ENCODE measurements around the gene MYO10. TPM values are rescaled to one million over a fixed set of nuclear protein-coding genes. Genes with fewer than 3 reads are reported as not detected.

MYO10 gene
- total RNA-seq, 4 donors from 2014 or later = 51.6 to 190 (median 72.9) TPM

GRCh38 chr5:16963821-16964220 lies 27.7 kb upstream of the MYO10 start:
- DNase-seq = no peak
- H3K27ac ChIP-seq = no peak overlapping the region
- in situ Hi-C loops (cut with MboI; ENCODE audit: low pct_ligation_motif_present in 1 of 4, low pct_unique_long_range_greater_than_20kb in 1 of 4, low sequenced_read_pairs in 3 of 4) = no loop called here
- H3K36me3 ChIP-seq = no peaks in the 10 kb centered on the region
- TF ChIP-seq POLR2AphosphoS5 (IDR thresholded peaks at IDR 0.05) (no peak), CTCF (IDR thresholded peaks at IDR 0.05) (no peak), EP300 (IDR thresholded peaks at IDR 0.05; ENCODE audit: low read depth) (no peak), POLR2A (IDR thresholded peaks at IDR 0.05) (no peak)
- H3K4me1 ChIP-seq = no peaks in the 10 kb centered on the region
- no peaks in the 10 kb centered on the region for H3K27me3 ChIP-seq
- intact Hi-C loops (cut with DNase I; ENCODE audit: low total_unique reads) = no loop called here
- no peaks in the 10 kb centered on the region for H3K9me3 ChIP-seq
- no peak overlapping the region for H3K4me3 ChIP-seq
- 90 to 93% methylated on average over 7 of the region's 7 CpGs for WGBS, 2 donors (ENCODE audit: low coverage in 1 of 2)

GRCh38 chr5:16961131-16961530 lies 25.0 kb upstream of the MYO10 start:
- TF ChIP-seq EP300 (IDR thresholded peaks at IDR 0.05; ENCODE audit: low read depth) (no peak), POLR2A (IDR thresholded peaks at IDR 0.05) (no peak), POLR2AphosphoS5 (IDR thresholded peaks at IDR 0.05) (no peak), CTCF (IDR thresholded peaks at IDR 0.05) (no peak)
- WGBS, 2 donors (ENCODE audit: low coverage in 1 of 2) = 72 to 82% methylated on average over 3 to 7 of the region's 7 CpGs
- in situ Hi-C loops (cut with MboI; ENCODE audit: low pct_ligation_motif_present in 1 of 4, low pct_unique_long_range_greater_than_20kb in 1 of 4, low sequenced_read_pairs in 3 of 4) (no loop called here), intact Hi-C loops (cut with DNase I; ENCODE audit: low total_unique reads) (no loop called here)
- Histone ChIP-seq H3K27ac (no peak overlapping the region), H3K4me1 (no peaks in the 10 kb centered on the region), H3K36me3 (no peaks in the 10 kb centered on the region), H3K27me3 (no peaks in the 10 kb centered on the region), H3K4me3 (no peak overlapping the region), H3K9me3 (no peaks in the 10 kb centered on the region)
- DNase-seq = no peak

GRCh38 chr5:16957304-16958196 lies 21.5 kb upstream of the MYO10 start:
- Histone ChIP-seq H3K36me3 (no peaks in the 10 kb centered on the region), H3K4me3 (no peak overlapping the region), H3K27ac (no peak overlapping the region), H3K4me1 (peaks cover 0 to 7% (median 0%) of the 10 kb centered on the region in 4 donors), H3K9me3 (no peaks in the 10 kb centered on the region), H3K27me3 (no peaks in the 10 kb centered on the region)
- DNase-seq = no peak
- intact Hi-C loops (cut with DNase I; ENCODE audit: low total_unique reads) = no loop called here
- 88 to 95% methylated on average over 4 to 13 of the region's 13 CpGs for WGBS, 2 donors (ENCODE audit: low coverage in 1 of 2)
- in situ Hi-C loops (cut with MboI; ENCODE audit: low pct_ligation_motif_present in 1 of 4, low pct_unique_long_range_greater_than_20kb in 1 of 4, low sequenced_read_pairs in 3 of 4) = no loop called here
- TF ChIP-seq POLR2AphosphoS5 (IDR thresholded peaks at IDR 0.05) (no peak), EP300 (IDR thresholded peaks at IDR 0.05; ENCODE audit: low read depth) (no peak), POLR2A (IDR thresholded peaks at IDR 0.05) (no peak), CTCF (IDR thresholded peaks at IDR 0.05) (no peak)

DNA sequence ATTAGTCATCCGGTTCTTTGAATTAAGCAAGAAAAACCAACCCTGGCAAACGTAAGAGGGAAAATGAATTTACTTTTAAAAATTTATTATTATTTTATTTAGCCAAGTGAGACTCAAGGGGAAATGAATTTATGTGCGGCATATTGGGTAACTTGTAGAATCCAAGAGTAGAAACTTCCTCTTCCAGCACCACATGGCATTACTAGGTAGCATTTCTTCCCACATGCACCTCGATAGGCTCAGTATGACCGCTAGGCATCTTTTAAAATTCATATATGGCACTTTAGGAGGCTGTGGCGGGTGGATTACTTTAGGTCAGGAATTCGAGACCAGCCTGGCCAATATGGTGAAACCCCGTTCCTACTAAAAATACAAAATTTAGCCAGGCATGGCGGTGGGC lies 17.6 kb upstream of the MYO10 start:
- Histone ChIP-seq H3K36me3 (no peaks in the 10 kb centered on the region), H3K27ac (no peak overlapping the region), H3K27me3 (no peaks in the 10 kb centered on the region), H3K4me1 (peaks cover 0 to 9% (median 0%) of the 10 kb centered on the region in 4 donors), H3K9me3 (no peaks in the 10 kb centered on the region), H3K4me3 (no peak overlapping the region)
- intact Hi-C loops (cut with DNase I; ENCODE audit: low total_unique reads) = no loop called here
- 80 to 87% methylated on average over 6 to 9 of the region's 9 CpGs for WGBS, 2 donors (ENCODE audit: low coverage in 1 of 2)
- no peak for DNase-seq
- TF ChIP-seq CTCF (IDR thresholded peaks at IDR 0.05) = no peak
- no peak for TF ChIP-seq POLR2AphosphoS5 (IDR thresholded peaks at IDR 0.05)
- no peak for TF ChIP-seq EP300 (IDR thresholded peaks at IDR 0.05; ENCODE audit: low read depth)
- TF ChIP-seq POLR2A (IDR thresholded peaks at IDR 0.05) = no peak
- in situ Hi-C loops (cut with MboI; ENCODE audit: low pct_ligation_motif_present in 1 of 4, low pct_unique_long_range_greater_than_20kb in 1 of 4, low sequenced_read_pairs in 3 of 4) = no loop called here
